UCSD-AML1 (cell line): ENCODE results near the gene KLHL14.
A peak's percentile ranks its signal among the peaks of the same experiment; 100 is the strongest.
"Not testable (repeated sequence)": the region's sequence is repeated elsewhere in the genome, so short reads cannot be mapped to it uniquely, and the experiment has no call there.

ENCODE experiments used
- DNase-seq: peaks from one replicate; lab custom pipeline; 2025; ENCODE audit not compliant: unreplicated experiment; lab: John Stamatoyannopoulos, UW

KLHL14 gene

DNA sequence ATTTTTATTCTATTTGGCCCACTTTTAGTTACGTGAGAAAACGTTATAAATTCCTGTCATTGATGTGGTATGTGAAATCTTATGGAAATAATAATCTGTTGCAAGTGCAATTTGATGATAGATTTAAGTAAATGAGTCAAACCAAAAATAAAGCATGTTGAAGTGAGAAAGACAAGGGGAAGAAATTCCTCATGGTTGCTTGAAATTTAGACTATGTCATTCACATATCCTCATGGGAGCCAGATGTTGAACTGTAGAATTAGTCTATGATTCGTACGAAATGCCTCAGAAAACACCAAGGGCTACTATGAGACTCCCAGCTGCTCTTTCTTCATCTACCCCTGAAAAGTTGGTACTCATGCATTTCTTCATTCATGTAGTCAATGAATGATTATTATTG, 55.7 kb downstream of the KLHL14 start:
- no peak for DNase-seq

DNA sequence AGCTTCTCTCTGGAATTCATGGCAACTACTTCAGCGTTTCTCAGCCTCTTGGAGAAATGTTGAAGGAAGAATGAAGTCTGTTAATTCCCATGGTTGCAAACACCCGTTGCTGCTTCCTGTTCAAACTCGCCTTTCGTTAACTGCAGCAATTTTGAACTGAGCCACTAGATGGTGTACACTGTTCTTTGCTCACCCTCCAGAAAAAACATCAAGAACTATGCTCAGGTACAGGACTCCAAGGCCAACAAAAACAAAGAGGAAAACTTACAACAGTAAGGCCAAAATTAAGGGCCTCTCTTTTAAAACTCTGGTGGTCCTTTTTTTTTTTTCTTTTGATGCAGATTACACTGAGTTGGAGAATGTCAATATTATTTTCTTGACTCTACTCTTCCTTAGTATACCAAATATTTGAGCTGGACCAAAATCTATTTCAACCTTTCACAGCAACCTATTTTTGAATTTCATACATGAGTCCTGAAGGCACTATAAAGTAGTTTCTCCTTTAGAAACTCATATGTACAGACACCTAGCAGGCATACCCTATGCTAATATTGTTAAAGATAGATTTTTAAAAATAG, 58.2 kb downstream of the KLHL14 start:
- peak; percentile 12 for DNase-seq

DNA sequence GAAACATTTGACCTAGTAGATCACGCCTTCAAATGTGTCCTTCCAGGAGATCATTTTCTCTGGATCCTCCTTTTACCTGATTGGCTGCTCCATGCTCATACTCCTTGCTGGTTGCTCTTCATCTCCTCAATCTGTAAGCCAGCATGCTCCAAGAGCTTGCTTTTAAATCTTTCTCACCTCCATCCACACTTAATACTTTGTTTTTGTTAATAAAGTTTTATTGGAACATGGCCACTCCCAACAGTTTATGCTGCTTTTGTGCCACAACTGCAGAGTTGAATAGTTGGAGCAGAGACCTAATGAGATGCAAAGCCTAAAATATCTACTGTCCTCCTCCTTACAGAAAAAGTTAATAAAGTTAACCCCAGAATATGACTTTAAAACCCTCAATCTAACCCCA, 60.0 kb downstream of the KLHL14 start:
- DNase-seq = no peak

DNA sequence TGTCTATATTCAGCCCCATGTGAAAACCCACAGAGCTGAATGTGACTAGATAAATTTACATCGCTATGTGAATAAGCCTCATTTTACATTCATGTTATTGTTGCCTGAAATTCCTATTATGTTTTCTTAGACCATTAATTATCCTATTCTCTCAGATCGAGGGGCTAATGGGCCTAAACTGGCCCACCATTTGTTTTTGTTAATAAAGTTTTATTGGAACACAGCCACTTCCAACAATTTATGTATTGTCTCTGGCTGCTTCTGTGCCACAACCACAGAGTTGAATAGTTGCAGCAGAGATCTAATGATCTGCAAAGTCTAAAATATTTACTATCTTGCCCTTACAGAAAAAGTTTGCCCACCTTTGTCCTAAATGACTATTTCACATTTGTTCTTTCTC, 61.0 kb downstream of the KLHL14 start:
- no peak for DNase-seq

DNA sequence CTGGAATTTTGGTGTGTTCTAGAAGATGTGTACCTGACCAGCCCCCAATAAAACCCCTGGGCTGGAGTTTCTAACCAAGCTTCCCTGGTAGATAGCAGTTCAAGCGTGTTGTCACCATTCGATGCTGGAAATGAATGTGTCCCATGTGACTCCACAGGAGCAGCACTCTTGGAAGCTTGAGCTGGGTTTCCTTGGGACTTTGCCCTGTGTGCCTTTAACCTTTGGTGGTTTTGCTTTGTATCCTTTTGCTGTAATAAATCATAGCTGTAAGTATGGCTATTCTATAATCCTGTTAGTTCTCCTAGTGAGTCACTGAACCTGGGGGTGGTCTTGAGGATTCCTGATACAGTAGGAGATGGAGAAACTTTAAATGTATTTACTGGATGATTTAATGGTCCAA, 65.2 kb downstream of the KLHL14 start:
- no peak for DNase-seq

DNA sequence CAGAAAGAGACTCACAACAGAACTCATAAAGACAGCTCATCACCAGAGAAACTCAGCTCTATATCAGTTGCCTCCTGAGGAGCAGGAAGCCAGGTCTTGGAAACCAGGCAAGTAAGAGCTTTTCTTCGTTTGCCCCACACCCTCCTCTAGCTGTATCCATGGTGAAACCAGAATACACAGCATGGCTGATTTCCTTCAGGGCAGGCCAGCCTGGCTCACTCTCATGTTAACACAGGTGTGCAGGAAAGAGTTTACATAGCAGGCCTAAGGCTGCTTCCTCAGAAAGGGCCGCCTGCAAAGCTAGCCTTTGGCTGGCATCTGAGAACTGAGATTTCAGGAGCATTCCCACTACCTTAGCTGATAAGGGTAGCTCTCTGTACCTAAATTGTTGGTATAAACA, 65.7 kb downstream of the KLHL14 start:
- DNase-seq = no peak

DNA sequence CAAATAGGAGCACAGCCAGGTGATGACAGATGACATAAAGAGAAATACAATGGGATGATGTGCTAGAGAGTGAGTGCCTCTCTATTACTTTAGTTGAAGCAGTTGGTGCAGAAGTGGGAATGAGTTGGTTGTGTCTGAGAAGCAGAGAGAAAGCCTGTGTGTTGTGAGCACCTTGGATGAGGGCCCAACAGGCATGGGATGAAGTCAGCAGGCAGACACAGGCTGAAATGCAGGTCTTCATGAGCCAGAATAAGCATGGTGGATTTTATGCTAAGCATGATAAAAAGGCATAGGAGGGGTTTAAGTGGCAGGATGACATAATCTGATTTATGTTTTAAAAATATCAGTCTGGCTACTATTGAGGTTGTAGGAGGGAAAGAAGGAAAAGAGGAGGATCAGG, 71.5 kb downstream of the KLHL14 start:
- DNase-seq = no peak

DNA sequence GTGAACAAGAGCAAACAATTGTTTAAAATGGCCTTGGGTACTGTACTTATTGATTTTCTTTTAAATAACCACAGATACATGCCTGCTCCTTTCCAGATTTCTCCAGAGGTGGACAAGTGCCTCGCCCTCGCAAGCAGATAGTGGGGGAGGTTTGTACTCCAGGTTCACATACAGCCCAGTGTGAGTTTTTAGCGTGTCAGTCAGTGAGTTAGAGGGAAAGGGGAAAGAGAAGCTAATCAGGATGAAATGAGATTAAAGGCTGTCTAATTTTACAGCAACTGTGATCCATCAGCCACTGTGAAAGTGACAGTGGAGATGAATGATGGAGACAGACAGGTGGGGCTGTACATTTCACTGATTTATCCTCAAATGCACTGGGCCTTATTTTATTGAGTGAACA, 74.7 kb downstream of the KLHL14 start:
- no peak for DNase-seq

DNA sequence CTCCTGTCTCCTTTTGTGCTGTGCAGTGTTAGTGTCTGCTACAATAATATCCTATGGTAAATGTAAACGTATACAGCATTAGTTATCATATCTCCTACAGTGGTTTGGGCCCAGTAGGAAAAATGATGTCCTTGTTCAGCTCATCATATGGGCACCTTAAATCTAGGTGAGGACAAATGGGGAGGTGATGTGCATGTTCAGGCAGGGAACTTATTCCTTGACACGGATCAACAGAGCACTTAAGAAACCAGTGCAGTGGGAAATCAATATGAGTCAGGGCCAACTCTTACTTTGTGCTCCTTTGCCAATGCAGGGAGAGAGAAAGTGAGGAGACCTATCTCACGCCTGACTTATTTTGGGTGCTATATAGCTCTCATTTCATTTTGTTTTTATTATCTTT, 76.4 kb downstream of the KLHL14 start:
- DNase-seq = no peak

DNA sequence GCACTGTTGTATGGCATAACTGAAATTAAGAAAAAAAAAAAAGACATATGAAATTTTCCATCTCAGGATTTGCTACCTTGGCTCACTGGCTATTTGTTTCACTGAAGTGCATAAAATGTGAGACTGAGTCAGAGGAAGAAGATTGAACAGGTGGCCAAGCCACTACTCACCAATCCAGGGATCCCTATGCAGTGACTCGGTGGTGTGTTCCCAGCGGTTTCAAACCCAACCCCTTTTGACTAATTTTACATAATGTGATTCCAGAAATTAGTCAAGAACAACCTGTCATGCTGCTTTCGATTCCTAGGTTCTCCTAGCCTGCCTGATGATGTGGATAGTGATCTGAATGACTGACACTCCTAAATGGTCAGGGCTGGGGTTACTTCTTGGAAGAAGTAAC, 77.3 kb downstream of the KLHL14 start:
- no peak for DNase-seq

DNA sequence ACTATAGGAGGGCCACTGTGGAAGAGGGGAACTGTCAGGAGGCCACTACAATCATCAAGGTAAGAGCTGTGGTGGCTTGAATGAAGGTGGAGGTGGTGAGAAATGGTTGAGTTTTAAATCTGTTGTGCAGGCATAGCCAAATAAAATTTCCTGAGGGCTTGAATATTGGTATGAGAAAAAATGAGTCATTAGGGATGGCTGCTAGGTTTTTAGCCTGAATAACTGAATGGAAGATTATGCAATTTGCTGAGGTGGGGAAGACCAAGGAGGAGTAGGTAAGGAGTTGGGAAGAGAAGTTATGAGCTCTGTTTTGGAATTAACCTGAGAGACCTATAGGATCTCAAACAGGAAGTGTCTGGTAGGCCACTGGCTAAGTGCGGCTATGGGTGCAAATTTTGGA, 84.0 kb downstream of the KLHL14 start:
- DNase-seq = no peak

DNA sequence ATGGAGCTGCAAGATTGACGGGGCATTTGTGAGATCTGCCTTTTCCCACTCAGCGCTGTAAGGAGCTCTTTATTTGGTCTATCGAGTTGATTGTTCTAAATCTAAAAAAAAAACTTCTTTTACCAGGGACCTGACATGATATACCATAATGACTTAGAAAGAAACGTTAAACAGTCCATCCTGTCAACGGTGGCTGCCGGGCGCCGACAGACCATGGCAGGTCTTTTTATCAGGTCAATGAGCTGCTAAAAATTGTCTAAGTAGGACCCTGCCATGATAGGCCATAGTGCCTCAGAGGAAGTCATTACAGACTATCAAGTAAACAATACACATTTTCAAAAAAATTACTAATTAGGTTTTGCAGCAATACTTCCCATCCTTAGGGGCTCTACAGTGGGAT, 87.9 kb downstream of the KLHL14 start:
- no peak for DNase-seq

DNA sequence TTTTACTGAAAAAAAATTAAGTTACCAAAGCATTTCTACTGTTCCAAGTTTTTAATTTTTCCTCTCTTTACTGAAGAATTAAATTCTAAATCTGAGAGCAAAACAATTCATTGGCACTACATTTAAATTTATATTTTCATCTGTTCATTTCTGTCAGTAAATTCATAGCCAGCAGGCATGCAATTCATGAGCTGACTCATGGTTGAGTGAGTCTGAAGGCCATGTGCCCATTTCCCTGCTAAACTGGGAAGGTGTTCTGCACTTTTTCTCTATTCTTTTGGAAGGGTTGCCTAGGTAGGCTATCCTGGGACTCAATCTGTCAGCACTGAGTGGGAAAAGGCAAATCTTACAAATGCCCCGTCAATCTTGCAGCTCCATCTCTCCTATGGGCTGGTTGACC, 88.7 kb downstream of the KLHL14 start:
- no peak for DNase-seq

DNA sequence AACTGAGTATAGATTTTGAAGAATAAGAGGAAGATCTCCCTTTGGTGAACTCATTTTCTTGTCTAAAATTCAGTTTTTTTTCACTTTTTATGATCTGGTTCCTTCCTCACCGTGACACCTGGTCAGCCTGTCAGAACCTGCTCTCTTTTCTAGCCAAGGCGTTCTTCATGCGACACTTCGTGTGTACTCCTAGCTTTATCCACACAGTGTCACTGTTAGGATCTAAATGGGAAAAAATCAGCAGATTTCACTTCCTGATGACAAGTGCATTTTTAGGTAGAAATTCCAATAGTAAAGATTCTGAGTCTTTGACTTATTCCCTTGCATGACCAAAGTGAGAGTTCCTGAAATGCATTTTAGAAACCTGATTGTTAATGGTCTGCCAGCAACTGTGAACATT, 89.8 kb downstream of the KLHL14 start:
- DNase-seq = no peak

DNA sequence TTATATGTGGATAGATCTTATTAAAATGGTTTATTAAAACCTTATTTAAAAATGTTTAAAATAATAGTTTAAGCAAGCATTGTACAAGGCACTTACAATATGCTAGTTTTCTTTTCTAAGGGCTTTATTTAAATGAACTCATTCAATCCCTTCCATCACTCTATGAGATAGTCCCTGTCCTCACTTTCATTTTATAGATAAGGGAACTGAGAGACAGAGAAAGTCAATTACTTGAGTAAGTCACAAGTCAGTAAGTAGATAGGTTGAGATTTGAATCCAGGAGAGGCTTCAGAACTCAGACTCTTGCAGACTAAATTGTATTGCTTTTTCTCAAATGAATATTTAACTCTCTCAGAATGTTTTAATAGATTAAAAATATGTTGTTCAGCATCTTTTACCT, 95.2 kb downstream of the KLHL14 start:
- DNase-seq = no peak

DNA sequence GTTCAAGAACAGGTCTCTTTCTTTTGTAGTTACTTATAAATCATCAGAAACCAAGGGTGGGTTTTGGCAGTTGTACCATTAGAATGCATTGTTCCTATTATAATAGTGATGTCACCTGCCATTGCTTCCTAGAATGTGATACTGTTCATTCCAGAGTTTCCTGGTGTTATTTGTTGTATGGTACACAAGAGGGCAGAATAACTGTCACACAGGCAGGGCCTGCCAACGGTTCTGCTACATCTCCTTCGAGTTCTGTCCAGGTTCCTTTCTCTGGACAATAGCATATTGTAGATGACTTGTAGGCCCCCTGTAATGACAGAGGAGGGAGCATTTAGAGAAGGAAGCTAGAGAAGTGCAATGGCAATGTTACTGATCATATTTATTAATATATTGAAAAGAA, 98.3 kb downstream of the KLHL14 start:
- DNase-seq = no peak

DNA sequence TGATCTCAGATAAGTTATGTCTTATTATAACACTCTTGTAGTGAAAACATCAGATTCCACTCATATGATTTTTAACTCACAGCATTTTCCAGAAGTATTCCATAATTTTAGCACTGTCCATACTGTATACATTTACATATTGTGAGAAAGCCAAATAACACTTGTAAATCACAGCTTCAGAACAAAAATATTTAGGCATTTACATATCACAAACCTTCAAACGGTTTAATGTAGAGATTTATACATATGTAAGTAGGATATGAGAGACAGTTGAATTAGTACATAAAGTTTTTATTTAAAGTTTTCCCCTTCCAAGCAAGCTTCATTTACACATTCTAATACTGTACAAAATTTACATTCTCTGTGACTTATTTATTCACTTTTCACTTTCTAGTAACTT, 100.4 kb downstream of the KLHL14 start:
- no peak for DNase-seq

DNA sequence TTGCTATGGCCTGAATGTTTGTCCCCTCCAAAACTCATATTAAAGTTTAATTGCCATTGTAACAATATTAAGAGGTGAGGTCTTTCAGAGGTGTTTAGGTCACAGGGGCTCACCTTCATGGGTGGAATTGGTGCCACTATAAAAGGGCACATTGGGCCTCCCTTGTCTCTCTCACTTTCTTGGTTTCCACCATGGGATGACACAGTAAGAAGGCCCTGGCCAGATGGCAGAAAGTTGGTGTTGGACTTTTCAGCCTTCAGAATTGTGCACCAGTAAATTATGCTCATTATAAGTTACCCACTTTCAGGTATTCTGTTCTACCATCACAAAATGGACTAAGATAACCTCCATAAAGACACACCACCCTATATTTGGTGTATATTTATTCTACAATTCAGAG, 102.1 kb downstream of the KLHL14 start:
- no peak for DNase-seq

DNA sequence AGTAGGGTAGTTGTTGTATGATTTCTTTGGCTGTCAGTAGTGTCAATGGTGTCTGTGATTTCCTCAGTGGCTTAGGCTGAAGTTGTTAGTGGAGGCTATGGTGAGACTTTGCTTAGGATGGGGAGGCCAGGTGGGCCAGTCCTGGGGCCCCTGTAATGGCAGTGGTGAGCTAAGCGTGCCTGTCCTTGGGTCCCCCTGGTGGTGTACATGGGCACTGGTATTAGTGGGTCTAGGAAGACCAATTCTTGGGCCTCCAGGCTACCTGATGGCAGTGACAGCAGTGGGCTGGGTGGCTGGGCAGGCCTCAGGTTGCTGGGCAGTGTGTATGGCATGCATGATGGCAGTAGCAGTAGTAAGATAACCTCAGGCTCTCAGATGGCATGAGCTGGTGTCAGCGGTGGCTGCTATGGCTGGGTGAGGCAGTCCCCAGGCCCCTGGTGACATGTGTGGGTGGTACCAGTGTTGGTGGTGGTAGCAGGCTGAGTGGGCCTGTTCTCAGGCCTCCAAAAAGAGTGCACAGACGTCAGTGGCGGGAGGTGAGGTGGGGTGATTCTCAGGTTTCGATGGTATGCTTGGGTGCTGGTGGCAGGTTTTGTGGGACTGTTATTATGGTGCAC, 103.2 kb downstream of the KLHL14 start:
- DNase-seq = no peak

DNA sequence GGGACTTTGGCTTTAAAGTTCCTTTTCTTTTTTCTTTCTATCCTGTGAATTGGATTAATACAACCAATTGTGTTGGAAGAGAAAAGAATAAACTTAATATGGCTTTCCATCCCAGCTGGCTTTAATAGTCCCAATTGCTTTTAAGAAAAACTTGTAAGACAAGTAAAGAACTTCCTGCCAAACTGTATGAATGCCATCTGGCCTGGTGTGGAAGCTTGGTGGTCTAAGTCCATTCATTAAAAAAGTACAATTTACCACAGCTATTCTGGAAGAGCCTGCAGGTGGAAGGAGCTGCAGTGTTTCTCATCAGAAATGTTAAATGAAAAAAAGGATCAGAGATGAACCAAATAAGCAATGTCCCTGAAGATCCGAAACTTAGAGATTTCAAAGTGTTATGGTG, 103.9 kb downstream of the KLHL14 start:
- no peak for DNase-seq

DNA sequence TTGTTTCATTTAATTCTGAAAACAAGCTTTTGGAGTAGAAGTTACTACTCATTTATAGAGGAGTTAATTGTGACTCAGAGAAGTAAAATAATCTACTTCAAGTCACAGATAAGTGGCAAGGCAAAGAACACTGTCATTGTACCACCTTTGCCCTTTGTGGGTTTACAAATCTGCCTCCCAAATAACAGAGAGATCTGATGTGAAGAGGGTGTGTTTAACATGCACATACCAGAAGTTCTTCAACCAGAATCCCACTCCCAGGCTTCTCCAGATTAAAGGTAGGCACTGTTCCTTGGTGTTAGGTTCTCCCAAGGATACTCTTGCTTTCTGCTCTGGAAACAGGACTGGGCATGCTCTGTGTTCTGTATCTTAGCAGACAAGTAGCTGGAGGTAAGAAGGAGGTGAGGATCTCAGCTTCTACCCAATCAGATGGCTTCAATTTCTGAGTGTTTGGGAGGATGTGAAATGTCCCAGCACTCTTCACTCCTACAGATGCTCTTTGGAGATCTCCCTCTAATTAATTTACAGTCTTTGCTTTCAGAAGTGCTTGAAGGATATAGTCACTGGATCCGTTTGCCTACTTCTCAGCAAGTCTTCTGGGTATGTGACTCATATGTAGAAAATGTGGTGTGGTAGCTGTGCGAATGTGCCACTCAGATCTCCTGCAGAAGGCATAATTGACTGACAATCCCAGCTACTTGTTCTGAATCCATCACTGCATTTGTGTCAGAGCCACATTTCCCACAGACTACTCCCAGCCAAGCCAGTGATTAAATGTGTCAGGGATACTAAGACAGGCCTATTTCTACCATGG, 111.1 kb downstream of the KLHL14 start:
- DNase-seq = no peak

DNA sequence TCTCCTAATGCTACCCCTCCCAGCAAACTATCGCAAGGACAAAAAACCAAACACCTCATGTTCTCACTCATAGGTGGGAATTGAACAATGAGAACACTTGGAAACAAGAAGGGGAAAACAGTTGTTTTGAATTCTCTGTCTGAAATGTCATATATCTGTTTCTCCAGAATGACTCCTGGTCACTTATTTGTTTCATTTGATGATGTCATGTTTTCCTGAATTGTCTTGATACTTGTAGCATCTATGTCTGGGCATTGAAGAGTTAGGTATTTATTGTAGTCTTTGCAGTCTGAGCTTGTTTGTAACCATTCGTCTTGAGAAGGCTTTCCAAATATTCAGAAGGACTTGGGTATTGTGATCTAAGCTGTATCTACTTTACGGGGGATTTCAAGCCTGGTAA, 118.3 kb downstream of the KLHL14 start:
- not testable (repeated sequence) for DNase-seq

DNA sequence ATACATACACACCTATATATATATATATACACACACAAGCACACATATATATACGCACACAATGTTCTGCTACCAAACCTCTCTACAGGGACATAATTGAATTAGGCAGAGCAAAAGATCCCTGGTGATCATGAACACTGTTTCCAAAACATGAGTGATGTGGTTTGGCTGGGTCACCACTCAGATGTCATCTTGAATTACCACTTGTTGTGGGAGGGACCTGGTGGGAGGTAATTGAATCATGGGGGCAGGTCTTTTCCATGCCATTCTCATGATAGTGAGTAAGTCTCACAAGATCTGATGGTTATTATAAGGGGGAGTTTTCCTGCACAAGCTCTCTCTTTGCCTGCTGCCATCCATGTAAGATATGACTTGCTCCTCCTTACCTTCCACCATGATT, 135.2 kb downstream of the KLHL14 start:
- DNase-seq = not testable (repeated sequence)
